Iris pigment epithelial cell (primary cell): Measurements from ENCODE around the gene IWS1.
"Not testable (repeated sequence)": the region's sequence is repeated elsewhere in the genome, so short reads cannot be mapped to it uniquely, and the experiment has no call there.

Source experiments
- DNase-seq: peaks from one replicate; pipeline ENCODE4 v3.0.0-alpha.2; 2011; ENCODE audit warnings: low read depth

The IWS1 gene

DNA sequence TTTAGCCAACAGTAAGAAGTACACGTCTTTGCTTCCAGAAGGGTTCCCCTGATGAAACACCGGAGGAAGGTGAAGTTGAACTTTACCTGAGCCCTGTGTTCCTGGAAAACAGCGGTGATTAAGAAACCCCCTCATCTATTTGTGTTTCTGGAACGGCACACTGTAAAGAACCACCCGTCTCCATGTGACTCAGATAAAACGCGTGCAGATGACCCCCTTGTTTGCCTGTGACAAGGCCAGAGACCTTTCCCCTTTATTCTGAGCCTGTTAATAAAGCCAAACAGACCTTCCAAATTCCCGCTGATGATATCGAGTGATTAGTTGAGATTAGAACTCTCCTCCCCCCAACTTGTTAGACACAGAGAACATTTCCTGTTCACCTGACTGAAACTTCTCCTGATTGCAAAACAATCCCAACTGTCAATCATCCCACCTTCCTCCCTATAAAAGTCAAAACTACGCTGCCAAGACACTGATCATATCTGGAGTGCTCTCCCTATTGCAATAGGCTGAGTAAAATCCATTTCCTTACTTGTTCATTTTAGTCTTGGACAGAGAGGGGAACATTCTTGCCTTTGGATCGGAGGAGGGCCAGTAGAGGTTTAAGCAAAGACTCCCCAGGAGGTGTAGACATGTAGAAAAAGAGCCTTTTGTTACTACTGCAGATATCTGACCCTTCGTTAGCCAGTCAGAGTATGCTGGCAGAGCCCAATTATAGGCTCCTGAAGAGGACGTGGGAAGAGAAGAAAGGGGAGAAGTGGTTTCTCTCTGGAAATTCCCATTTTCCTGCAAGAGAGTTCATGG is 914 bp upstream of the IWS1 start:
- no peak for DNase-seq

DNA sequence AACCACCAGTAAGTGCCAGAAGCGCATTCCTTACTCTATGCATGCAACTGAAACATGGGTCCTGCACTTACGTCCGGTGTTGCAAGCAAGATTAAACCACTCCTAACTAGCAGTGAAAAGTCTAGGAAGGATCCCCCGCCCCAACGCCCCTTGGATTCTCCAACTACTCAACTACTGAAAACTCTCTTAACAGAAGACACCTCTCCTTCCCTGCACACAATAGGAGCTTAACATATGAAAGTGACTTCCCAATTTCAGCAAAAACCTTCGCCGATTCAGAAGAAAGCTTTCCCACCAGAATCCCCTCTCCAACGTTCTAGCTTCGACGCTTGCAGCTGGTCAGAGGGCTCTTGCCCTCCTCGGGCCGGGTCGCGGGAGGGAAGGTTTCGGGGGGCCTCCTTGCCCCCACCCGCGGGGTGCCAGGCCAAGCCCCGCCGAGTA is 578 bp downstream of the IWS1 start:
- DNase-seq = peak; percentile 59

DNA sequence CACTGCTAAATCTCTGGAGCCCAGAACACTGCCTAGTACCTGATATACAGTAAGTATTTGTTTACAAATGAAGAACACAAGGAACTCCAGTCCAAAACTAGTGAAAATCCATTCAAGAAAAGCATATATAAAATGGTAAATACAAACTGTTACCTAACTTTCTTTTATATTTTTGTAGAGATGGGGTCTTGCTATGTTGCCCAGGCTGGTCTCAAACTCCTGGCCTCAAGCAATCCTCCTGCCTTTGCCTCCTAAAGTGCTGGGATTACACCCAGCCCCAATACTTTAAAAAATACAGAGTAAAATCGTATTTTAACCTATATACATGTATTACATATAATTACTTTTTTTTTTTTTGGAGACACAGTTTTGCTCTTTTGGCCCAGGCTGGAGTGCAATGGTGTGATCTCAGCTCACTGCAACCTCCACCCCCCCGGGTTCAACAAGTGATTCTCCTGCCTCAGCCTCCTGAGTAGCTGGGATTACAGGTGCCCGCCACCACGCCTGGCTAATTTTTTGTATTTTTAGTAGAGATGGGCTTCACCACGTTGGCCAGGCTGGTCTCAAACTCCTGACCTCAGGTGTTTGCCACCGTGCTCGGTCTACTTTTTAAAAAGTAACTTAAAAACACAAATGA is 2.0 kb downstream of the IWS1 start:
- DNase-seq = not testable (repeated sequence)

DNA sequence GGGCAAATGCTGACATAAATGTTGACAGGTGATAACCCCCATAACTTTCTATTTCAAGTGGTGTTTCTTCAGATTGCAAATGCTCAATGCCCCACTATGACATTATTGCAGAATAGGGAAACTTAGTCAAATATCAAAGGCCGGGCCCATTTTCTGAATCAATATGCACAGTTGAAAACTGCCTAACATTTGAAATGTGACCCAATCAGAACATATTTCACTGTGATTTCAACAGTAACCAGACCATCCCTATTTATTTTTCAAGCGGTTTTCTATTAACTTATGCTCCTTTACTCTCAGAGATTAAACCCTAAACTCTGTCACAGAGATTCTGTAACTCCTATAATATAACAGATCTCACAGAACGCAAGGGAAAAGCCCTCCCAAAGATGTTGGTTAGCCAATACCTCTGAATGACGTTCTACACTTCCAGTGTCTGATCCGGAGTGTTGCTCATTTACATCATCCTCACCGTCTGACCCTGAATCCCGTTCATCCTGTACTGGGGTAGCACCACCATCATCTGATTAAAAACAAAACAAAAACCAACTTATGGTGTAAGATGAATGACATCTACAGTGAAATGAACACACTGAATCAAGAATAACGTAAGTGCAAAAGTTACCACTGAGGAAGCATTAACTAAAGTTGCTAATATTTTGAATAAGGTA is 2.9 kb downstream of the IWS1 start:
- DNase-seq = peak; percentile 41

DNA sequence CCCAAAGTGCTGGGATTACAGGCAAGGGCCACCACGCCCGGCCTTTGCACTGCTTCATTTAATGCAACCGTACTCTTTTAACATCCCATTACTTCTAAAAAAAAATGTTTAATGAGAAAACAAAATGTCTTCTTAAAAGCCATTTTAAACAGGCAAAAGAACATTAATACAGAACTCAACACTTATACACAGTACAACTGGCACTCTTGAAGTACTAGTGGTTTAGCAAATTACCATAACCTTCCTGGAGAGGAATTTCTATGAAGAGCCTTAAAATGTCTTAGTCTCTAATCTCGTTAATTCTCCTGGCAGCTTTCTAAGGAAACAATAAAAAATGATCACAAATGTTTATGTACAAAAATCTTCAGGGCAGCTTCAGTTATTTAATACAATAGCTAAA is 5.9 kb downstream of the IWS1 start:
- no peak for DNase-seq

DNA sequence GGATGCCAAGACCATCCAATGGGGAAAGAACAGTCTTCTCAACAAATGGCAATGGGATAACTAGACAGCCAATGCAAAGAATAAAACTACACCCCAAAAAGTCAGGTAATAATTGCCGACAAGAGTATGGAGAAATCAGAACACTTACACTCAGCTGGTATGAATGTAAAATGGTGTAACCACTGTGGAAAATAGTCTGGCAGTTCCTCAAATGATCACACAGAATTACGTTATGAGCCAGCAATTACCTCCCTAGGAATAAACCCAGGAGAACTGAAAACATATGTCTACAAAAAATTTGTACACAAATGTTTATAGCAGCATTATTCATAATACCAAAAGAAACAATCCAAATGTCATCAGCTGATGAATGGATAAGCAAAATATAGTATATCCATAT is 8.8 kb downstream of the IWS1 start:
- DNase-seq = no peak

DNA sequence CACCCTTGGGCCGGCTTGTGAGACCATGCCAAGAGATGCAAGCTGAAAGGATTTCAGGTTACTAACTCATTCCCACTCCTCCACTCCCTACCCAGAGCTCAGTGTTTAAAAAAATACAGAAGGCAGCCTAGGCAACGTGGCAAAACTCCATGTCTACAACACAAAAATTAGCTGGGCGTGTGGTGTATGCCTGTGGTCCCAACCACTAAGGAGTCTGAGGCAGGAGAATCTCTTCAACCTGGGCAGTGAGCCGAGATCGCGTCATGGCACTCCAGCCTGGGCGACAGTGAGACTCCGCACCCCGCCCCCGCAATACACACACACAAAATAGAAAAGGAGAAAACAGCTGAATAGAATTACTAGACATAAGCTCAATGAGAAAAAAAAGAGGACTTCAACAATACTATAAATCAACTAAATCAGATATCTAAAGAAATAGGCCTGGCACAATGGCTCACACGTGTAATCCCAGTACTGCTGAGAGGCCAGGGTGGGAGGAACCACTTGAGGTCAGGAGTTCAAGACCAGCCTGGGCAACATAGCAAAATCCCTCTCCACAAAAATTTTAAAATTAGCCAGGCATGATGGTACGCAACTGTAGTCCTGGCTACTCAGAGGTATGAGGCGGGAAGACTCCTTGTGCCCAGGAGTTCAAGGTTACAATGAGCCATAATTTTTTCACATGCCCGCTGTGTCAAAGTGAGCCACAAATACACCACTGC is 10.1 kb downstream of the IWS1 start:
- DNase-seq = peak; percentile 15

DNA sequence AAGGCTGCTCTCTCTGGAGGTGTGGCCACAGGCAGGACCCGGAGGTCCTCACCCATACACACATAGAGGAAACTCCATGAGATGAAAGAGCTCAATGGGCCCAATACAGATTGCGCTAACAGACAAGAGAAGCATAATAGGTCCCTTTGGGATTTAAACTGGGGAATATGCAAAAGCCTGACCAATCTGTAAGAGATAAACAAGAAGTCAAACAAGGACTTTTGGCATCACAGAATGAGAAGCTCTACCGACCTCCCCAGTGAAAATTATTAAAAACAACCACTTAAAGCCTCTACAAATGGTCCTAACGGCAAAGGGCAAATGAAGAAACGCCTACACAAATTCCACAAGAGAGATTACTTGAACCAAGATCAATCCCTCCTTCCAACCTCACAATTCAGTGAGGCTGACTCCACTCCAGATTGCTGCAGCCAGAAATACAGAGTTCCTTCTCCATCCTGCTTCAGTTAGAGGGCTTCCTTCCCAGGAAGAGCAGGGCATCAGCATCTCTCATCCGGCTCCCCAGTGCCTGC is 10.8 kb downstream of the IWS1 start:
- peak; percentile 26 for DNase-seq

DNA sequence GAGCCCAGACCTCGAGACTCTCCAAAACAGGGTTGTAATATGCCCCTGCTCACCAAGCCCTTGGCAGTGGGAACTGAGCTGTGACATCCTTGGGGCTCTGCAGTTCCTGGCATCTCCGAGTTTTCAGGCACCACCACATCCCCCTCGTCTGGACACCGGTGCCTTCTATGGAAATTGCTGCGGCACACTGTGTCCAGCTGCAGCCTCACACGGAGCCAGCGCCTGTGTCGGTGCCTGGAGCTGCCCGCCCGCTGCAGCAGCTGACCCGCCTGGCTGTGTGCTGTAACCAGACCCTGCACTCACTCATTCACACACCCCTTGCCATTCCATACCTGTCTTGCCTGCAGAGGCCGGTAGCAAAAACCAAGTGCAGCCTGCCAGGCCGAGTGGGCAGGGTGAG is 11.8 kb downstream of the IWS1 start:
- no peak for DNase-seq

DNA sequence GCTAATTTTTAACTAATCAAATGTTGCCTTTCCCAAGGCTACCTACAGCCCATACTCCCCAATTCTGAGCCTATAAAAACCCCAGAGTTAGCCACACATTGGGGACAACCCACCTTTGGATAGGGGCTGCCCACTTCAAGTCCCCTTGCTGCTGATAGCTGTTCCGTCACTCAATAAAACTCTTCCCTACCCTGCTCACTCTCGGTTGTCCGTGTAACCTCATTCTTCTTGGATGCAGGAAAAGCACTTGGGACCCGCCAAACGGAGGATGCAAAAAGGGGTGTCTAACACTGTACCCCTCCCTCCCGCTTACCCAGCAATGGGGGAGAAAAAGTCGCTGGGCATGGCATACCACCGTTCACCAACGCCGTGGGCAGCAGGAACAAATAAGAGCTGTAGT is 12.2 kb downstream of the IWS1 start:
- no peak for DNase-seq

DNA sequence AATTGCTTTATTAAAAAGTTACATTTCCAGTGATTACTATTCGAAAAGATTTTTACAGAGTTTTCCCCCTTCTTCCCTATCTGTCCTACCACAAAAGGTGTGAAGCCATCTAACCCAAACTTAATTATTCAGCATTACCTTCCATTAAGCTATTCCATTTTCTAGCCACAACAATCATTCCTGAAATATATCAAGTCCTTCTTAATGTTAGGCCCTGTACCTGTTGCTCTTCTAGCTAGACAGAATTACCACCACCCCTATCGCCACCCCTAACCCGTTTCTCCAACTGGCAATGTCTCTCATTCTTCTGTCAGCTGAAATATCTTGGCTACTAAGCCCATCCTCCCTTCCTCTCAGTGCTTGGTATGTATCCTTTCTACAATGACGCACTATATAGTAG is 13.9 kb downstream of the IWS1 start:
- DNase-seq = no peak

DNA sequence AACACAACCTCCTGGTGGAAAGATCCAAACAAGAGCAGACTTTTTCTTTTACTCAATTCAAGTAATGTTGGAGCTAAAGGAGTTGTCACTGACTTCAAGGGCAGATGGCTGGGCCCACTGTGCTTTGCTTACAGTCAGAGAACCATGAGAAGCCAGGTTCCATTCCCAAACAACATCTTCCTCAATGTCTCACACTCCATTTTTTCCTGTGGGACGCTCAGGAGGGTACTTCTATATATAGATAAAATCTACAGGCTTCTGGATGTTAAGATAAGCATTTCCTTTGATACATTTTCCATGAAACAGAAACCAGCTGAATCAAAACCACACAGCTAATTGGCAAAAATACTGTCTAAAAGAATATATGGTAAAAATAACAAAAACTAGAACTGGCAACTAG is 14.4 kb downstream of the IWS1 start:
- DNase-seq = no peak

DNA sequence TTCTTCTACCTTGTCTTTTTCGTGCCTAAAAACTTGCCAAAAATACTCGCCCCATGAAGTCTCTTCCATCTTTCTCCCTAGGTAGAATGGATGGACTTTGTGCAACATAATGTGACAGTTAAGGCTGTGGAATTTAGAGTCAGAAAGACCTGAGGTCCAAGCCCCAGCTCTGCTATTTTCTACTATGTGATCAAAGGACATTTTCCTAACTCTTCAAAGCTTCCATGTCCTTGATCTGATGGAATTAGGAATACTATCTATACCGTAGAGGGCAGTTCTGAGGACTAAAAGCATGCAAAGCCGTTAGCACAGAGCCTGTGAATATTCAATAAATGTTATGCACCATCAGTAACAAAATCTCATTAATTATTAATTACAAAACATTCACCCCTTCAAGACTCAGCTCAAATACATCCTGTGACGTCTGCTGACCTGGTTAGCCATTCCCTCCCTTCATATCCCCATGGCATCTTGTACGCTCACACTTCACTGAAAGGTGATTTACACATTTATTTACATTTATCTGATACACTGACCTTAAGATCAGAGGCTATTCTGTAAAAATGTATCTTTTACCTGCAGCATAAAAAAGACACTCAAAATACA is 15.1 kb downstream of the IWS1 start:
- DNase-seq = no peak

DNA sequence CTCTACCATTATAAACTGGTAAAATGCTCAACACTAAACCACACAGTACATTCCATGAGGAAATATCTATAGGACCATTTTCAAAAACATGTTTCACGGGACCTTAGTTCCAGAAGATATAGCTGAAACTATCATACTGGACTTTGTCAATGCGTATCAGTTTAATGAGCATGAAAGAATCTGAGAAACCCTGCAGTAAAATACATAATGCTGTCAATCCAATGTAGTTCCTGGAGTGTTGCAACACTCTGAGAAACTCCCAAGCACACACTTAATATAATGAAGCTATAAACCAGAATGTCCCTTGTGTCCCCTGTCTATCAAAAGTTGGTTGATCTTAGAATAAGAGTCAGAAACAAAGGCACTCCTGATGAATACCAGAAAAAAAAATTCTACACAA is 16.2 kb downstream of the IWS1 start:
- no peak for DNase-seq

DNA sequence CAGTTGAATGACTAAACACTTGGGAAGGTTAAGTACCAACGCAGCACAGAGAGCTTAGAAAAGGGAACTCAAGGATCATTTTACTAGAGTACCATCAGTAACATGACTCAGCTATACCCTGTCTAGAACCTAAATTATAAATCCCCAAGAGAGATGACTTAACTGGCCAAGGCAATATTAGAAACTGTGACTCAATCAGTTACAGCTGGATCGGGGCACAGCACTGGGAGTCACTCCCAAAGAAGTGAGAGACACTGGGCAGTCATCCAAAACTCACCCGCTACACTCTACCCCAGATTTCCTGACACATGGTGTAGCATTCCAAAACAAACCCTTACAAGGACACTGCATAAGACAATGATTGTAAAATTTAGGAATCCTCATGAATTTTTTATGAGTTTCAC is 17.7 kb downstream of the IWS1 start:
- peak; percentile 92 for DNase-seq

DNA sequence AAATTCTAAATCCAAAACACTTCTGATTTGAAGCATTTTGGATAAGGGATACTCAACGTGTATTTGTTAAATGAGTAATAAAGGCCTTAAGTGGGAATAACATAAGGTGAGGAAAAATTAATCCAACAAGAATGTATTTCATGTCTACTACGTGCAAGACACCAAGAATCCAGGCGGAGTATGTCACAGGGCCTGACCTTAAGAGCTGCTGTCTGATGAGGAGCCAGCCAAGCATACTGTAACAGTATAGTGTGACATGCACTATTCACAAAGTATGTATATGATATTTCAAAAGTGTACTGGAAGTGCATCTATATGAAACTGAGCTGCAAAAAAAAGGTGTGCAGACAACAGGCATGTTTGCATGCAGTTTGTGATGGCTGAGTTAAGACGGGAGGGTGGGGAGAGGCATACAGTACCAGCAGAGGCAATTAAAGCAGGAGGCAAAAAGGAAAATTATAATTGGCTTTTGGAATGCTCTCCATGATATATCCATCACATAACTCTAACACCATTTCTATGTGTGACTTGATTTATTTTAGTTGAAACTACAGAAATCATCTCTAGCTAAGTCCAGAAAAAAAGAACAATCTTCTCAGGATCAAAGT is 18.2 kb downstream of the IWS1 start:
- DNase-seq = no peak

DNA sequence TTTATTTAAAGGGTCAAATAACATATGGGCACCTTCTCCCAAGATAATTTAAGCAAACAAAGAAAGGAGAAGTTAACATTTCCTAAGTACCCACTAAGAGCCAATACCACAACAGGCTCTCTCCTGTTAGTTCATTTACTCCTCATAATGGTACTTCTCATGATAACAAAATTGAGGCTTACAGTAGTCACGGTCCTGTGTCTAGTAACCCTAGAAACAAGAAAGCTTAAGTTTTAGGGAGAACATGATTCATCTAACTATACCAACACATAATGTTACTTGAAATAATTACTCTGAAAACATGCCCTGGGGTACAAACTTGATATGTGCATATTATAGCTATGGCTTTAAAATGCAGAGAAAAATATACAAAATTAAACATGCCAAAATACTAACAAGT is 19.8 kb downstream of the IWS1 start:
- no peak for DNase-seq

DNA sequence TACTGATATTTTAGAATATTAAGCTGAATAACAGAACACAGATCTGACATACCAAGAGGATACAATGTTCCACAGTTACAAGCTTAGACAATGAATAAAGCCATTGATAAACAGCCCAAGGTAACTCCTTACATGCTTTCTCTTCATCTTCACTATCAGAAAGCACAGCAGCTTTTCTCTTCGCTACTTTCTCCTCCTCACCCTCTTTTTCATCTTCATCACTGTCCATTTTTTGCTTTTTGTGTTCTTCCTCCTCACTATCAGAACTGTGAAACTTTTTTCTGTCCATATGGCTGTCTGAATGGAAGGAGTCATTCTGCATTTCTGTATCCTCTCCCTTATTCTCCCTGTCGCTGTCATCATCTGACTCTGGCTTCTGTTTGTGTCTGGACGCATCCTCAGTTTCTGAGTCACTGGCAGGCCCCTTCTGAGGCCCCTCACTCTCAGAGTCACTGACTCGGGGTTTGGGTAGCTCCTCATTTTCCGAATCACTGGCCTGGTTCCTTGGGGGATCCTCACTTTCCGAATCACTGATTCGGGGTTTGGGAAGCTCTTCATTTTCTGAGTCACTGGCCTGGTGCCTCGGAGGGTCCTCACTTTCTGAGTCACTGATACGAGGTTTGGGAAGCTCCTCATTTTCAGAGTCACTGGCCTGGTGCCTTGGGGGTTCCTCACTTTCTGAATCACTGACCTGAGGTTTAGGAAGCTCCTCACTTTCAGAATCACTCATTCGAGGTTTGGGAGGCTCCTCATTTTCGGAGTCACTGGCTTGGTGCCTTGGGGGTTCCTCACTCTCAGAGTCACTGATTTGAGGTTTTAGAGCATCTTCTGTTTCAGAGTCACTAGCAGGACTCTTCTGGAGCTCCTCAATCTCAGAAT is 21.5 kb downstream of the IWS1 start:
- no peak for DNase-seq

DNA sequence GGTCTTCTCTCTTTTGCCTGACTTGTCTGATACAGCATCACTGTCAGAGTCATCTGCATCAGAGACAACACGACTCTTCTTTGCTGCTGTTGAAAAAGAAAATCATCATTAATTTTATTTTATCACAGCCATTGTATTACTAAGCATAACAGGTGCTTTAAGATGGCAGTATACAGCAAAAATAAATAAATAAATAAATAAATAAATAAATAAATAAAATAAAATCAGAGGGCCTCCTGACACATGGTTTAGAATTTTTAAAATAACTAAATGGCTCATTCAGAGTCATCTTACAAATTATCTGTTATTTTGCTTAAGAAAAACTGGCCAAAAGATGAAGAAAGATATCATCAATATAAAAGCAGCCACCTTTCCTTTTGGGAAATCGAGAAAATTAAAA is 22.8 kb downstream of the IWS1 start:
- no peak for DNase-seq

DNA sequence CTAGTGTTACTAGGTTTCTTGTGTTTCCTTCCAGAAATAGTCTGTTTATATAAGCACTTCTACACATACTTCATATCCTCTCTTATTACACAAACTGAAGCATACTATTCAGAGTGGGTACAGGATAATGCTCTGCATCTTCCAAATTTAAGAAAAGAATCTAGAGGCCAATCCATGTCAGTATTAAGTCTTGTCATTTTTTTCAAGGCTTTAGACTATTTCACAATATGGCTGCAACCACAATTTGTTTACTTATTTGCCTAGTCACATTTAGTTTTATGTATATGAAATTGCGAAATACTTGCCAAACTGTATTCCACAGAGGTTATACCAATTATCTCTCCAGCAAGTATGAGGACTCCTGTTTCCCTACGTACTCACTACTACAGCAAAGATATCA is 27.9 kb downstream of the IWS1 start:
- peak; percentile 88 for DNase-seq
